ENCODE results near the gene PLCB4. TPM values are rescaled to one million over a fixed set of nuclear protein-coding genes. Genes with fewer than 3 reads are reported as not detected.

PLCB4 gene
- total RNA-seq, 1 experiment from 2014 or later = 12.6 TPM

GRCh38 chr20:9225879-9226278 lies 157.0 kb downstream of the PLCB4 start:
- no peak for ATAC-seq
- no peaks in the 10 kb centered on the region for H3K9me3 Mint-ChIP-seq

More at GRCh38 chr20:9225879-9226278, 157.0 kb downstream of the PLCB4 start:
- Mint-ChIP-seq H3K4me3 (no peak overlapping the region), H3K36me3 (no peaks in the 10 kb centered on the region), H3K27me3 (ENCODE audit: low read depth) (no peaks in the 10 kb centered on the region), H3K27ac (no peak overlapping the region), H3K4me1 (peaks cover 18% of the 10 kb centered on the region)
- ChIA-PET CTCF (interaction anchor here (1.2 to 2.3 kb wide), 3 partner anchors 10 to 466 kb away, joined by 3 to 8 read pairs (median 5); no protein-coding TSS in a partner anchor), POLR2A (no interaction called here)
- DNase-seq (ENCODE audit: low spot score) = no peak
- TF ChIP-seq RORB (CRISPR knock-in tag; IDR thresholded peaks at IDR 0.05) (no peak), RELA (CRISPR knock-in tag; IDR thresholded peaks at IDR 0.05; ENCODE audit: borderline replicate concordance) (no peak), ARID4B (CRISPR knock-in tag; IDR thresholded peaks at IDR 0.05; ENCODE audit: borderline replicate concordance) (no peak), CREM (CRISPR knock-in tag; IDR thresholded peaks at IDR 0.05) (no peak), ZNF423 (CRISPR knock-in tag; IDR thresholded peaks at IDR 0.05) (no peak), PRRX2 (CRISPR knock-in tag; IDR thresholded peaks at IDR 0.05) (no peak), E2F4 (CRISPR knock-in tag; IDR thresholded peaks at IDR 0.05; ENCODE audit: borderline replicate concordance, low read depth) (no peak), SMAD4 (CRISPR knock-in tag; IDR thresholded peaks at IDR 0.05) (no peak), ZSCAN18 (CRISPR knock-in tag; IDR thresholded peaks at IDR 0.05) (no peak), E2F5 (CRISPR knock-in tag; IDR thresholded peaks at IDR 0.05) (no peak), ZNF281 (CRISPR knock-in tag; IDR thresholded peaks at IDR 0.05) (no peak), MLX (CRISPR knock-in tag; IDR thresholded peaks at IDR 0.05) (no peak), TEAD1 (CRISPR knock-in tag; IDR thresholded peaks at IDR 0.05) (no peak), MYBL2 (CRISPR knock-in tag; IDR thresholded peaks at IDR 0.05) (no peak), IRF1 (CRISPR knock-in tag; IDR thresholded peaks at IDR 0.05) (no peak), PRDM15 (CRISPR knock-in tag; IDR thresholded peaks at IDR 0.05) (no peak), JAZF1 (CRISPR knock-in tag; IDR thresholded peaks at IDR 0.05) (no peak)

Data from WTC11 (cell line).